Measurements from ENCODE around the gene CBX3.

GRCh38 chr7:26199301-26200037 is 2.1 kb upstream of the CBX3 start:
- TF ChIP-seq CTCF (IDR thresholded peaks at IDR 0.05) (peak in 2 of 7 experiments; percentile 2 to 13), POLR2A (IDR thresholded peaks at IDR 0.05) (no peak)

All from body of pancreas (tissue), 4 donors.